H1 (cell line): ENCODE results near the gene TAGLN2. TPM values are rescaled to one million over a fixed set of nuclear protein-coding genes. Genes with fewer than 3 reads are reported as not detected.

ENCODE experiments used
- CTCF ChIA-PET: fragments of 300-600 bp; sonication (Branson Sonifier 250); formaldehyde crosslinking; loops from one replicate; lab custom pipeline; 2021; ENCODE audit not compliant: partially characterized antibody; lab: Charles Lee
- POLR2A ChIA-PET: fragments of 300-600 bp; sonication (Branson Sonifier 250); formaldehyde crosslinking; loops from one replicate; lab custom pipeline; 2021; ENCODE audit warnings: inconsistent platforms; ENCODE audit not compliant: partially characterized antibody; lab: Charles Lee
- DNase-seq, 2 experiments: peaks; one replicate each; pipeline versions ENCODE4 v3.0.0 to v3.0.0-alpha.2; 2010 to 2022; ENCODE audit warnings: low spot score in 2 of 2, low read depth in 1 of 2, mixed read lengths in 1 of 2
- FAIRE-seq: peaks from 2 replicates; lab custom pipeline; 2011; peaks lifted over from hg19 to GRCh38; lab: Jason Lieb, UNC
- H2AFZ ChIP-seq: 2 replicates; pipeline ENCODE4 v1.8.1; 2012; ENCODE audit warnings: low read length, inconsistent platforms
- H2AK5ac ChIP-seq: 2 replicates; pipeline ENCODE4 v1.6.1; 2013; ENCODE audit warnings: low read depth, low read length
- H2BK120ac ChIP-seq: replicated peaks from 2 replicates; pipeline ENCODE3; 2013; ENCODE audit warnings: low read depth, low read length, inconsistent platforms
- H2BK12ac ChIP-seq: 2 replicates; pipeline ENCODE4 v1.6.1; 2013; ENCODE audit warnings: low read depth, low read length
- H2BK15ac ChIP-seq: 2 replicates; pipeline ENCODE4 v1.6.1; 2013; ENCODE audit warnings: low read length
- H2BK20ac ChIP-seq: 2 replicates; pipeline ENCODE4 v1.6.1; 2013; ENCODE audit warnings: low read length
- H2BK5ac ChIP-seq: 2 replicates; pipeline ENCODE4 v1.6.1; 2013; ENCODE audit warnings: low read depth, low read length
- H3K14ac ChIP-seq: 2 replicates; pipeline ENCODE4 v1.6.1; 2013; ENCODE audit warnings: inconsistent platforms; ENCODE audit not compliant: insufficient read length
- H3K18ac ChIP-seq: 2 replicates; pipeline ENCODE4 v1.6.1; 2013; ENCODE audit warnings: low read length; ENCODE audit errors: extremely low read depth
- H3K23ac ChIP-seq: 2 replicates; pipeline ENCODE4 v1.6.1; 2013; ENCODE audit warnings: inconsistent platforms; ENCODE audit not compliant: insufficient read length
- H3K23me2 ChIP-seq: 2 replicates; pipeline ENCODE4 v1.6.1; 2013; ENCODE audit warnings: low read depth, low read length
- H3K27ac ChIP-seq: 2 replicates; pipeline ENCODE4 v1.6.1; 2011; ENCODE audit warnings: low read depth, low read length, inconsistent platforms
- H3K27me3 ChIP-seq, 4 experiments: replicated peaks in 1 of 4; 1 replicate in 1 of 4; 2 replicates in 3 of 4; pipeline versions ENCODE4 v1.6.1 to v1.8.1; 2011 to 2013; ENCODE audit warnings: low read length in 3 of 4, mild to moderate bottlenecking in 3 of 4, inconsistent platforms in 2 of 4, mixed read lengths in 2 of 4, moderate library complexity in 1 of 4; ENCODE audit not compliant: control insufficient read depth in 3 of 4, insufficient read depth in 3 of 4; ENCODE audit errors: extremely low read depth in 1 of 4
- H3K36me3 ChIP-seq, 4 experiments: 2 replicates each; pipeline versions ENCODE4 v1.6.1 to v1.8.1; 2011 to 2013; ENCODE audit warnings: mild to moderate bottlenecking in 4 of 4, low read length in 3 of 4, moderate library complexity in 2 of 4, control low read depth in 1 of 4, inconsistent platforms in 1 of 4; ENCODE audit not compliant: insufficient read depth in 4 of 4, control insufficient read depth in 2 of 4
- H3K4ac ChIP-seq: replicated peaks from 2 replicates; pipeline ENCODE3; 2013; ENCODE audit warnings: low read length, low read depth, mixed read lengths, inconsistent platforms; ENCODE audit not compliant: insufficient read length
- H3K4me1 ChIP-seq, 4 experiments: replicated peaks in 1 of 4; 1 replicate in 1 of 4; 2 replicates in 3 of 4; pipeline versions ENCODE4 v1.6.1 to v1.8.1; 2011 to 2013; ENCODE audit warnings: low read length in 3 of 4, inconsistent platforms in 2 of 4, mixed read lengths in 1 of 4; ENCODE audit not compliant: insufficient read depth in 4 of 4, control insufficient read depth in 3 of 4
- H3K4me2 ChIP-seq, 2 experiments: 2 replicates each; pipeline versions ENCODE4 v1.6.1 to v1.8.1; 2011 to 2013; ENCODE audit warnings: low read depth in 2 of 2, low read length in 2 of 2, control low read depth in 1 of 2, inconsistent platforms in 1 of 2, mild to moderate bottlenecking in 1 of 2; ENCODE audit not compliant: insufficient read depth in 1 of 2
- H3K4me3 ChIP-seq, 4 experiments: fragments of 200-600, 300-600 bp in 1 of 4; sonication (generic), shearing (Covaris generic), sonication (Bioruptor Twin) in 1 of 4; 2 replicates each; pipeline versions ENCODE4 v1.5.1 to v1.8.1; 2011 to 2016; ENCODE audit warnings: low read length in 4 of 4, low read depth in 3 of 4, control low read depth in 2 of 4, inconsistent platforms in 2 of 4, mild to moderate bottlenecking in 2 of 4, mixed read lengths in 1 of 4, moderate library complexity in 1 of 4; ENCODE audit not compliant: insufficient read depth in 2 of 4; ENCODE audit errors: extremely low read depth in 1 of 4
- H3K56ac ChIP-seq: replicated peaks from 2 replicates; pipeline ENCODE3; 2013; ENCODE audit warnings: low read depth, mild to moderate bottlenecking, mixed read lengths, low read length, inconsistent platforms; ENCODE audit not compliant: insufficient read length
- H3K79me1 ChIP-seq: 2 replicates; pipeline ENCODE4 v1.6.1; 2013; ENCODE audit warnings: low read depth, low read length, control low read depth
- H3K79me2 ChIP-seq, 2 experiments: 2 replicates each; pipeline versions ENCODE4 v1.6.1 to v1.8.1; 2012 to 2013; ENCODE audit warnings: low read length in 2 of 2, mild to moderate bottlenecking in 2 of 2, inconsistent platforms in 1 of 2; ENCODE audit not compliant: insufficient read depth in 2 of 2, control insufficient read depth in 1 of 2
- H3K9ac ChIP-seq, 4 experiments: replicated peaks in 1 of 4; 1 replicate in 1 of 4; 2 replicates in 3 of 4; pipeline versions ENCODE4 v1.6.1 to v1.8.1; 2011 to 2013; ENCODE audit warnings: low read depth in 3 of 4, low read length in 3 of 4, control low read depth in 2 of 4, mild to moderate bottlenecking in 2 of 4, moderate library complexity in 2 of 4, inconsistent platforms in 1 of 4; ENCODE audit errors: extremely low read depth in 1 of 4
- H3K9me3 ChIP-seq, 2 experiments: 2 replicates each; pipeline versions ENCODE4 v1.6.1 to v1.8.1; 2012 to 2013; ENCODE audit warnings: mild to moderate bottlenecking in 2 of 2, moderate library complexity in 2 of 2, control low read depth in 1 of 2, inconsistent platforms in 1 of 2, low read depth in 1 of 2, low read length in 1 of 2, mixed read lengths in 1 of 2; ENCODE audit not compliant: insufficient read depth in 2 of 2
- H4K20me1 ChIP-seq, 2 experiments: replicated peaks in 1 of 2; 2 replicates each; pipeline versions ENCODE3 to v1.8.1; 2011 to 2013; ENCODE audit warnings: inconsistent platforms in 2 of 2, low read length in 2 of 2, mild to moderate bottlenecking in 1 of 2; ENCODE audit not compliant: insufficient read depth in 2 of 2, control insufficient read depth in 1 of 2
- H4K5ac ChIP-seq: 2 replicates; pipeline ENCODE4 v1.6.1; 2013; ENCODE audit warnings: low read length, low read depth, mixed read lengths, inconsistent platforms; ENCODE audit not compliant: insufficient read length
- H4K8ac ChIP-seq: 2 replicates; pipeline ENCODE4 v1.8.0; 2013; ENCODE audit warnings: mild to moderate bottlenecking, moderate library complexity, low read length, inconsistent platforms; ENCODE audit not compliant: insufficient read depth; ENCODE audit errors: extremely low read depth
- H4K91ac ChIP-seq: replicated peaks from 2 replicates; pipeline ENCODE3; 2013; ENCODE audit warnings: low read length, mixed read lengths, inconsistent platforms; ENCODE audit not compliant: insufficient read length
- CEBPB ChIP-seq: IDR thresholded peaks from 2 replicates; pipeline ENCODE4 v1.6.1; 2012; ENCODE audit warnings: low read depth, low read length
- POLR2A ChIP-seq, 2 experiments: IDR thresholded peaks; 1 replicate in 1 of 2; 2 replicates in 1 of 2; pipeline ENCODE4 v1.6.1; 2011; ENCODE audit warnings: low read depth in 2 of 2, low read length in 2 of 2, mild to moderate bottlenecking in 2 of 2; ENCODE audit errors: control extremely low read depth in 1 of 2
- SIX5 ChIP-seq: IDR thresholded peaks from 2 replicates; pipeline ENCODE4 v1.6.1; 2011; ENCODE audit warnings: mild to moderate bottlenecking, low read depth, low read length
- TAF7 ChIP-seq: optimal IDR thresholded peaks from 2 replicates; pipeline ENCODE3; 2011; ENCODE audit warnings: low read depth, mild to moderate bottlenecking, inconsistent platforms, low read length, moderate library complexity, borderline replicate concordance
- USF2 ChIP-seq: IDR thresholded peaks from 2 replicates; pipeline ENCODE4 v1.6.1; 2011; ENCODE audit warnings: low read length, improper control_type of control experiment
- WGBS, 2 experiments: shearing (Covaris generic) in 1 of 2; methylation state at CpG; one replicate each; pipeline versions ENCODE4 v1.1.6 to v1.1.7; 2013 to 2015; ENCODE audit warnings: low lambda C conversion rate in 2 of 2, mixed read lengths in 2 of 2, inconsistent platforms in 1 of 2, low coverage in 1 of 2, missing lambda C conversion rate in 1 of 2; ENCODE audit not compliant: insufficient replicate concordance in 2 of 2, insufficient coverage in 1 of 2, insufficient read length in 1 of 2; ENCODE audit errors: extremely low coverage in 1 of 2, missing lambda C conversion rate in 1 of 2; 5-methylcytosine and 5-hydroxymethylcytosine counted together
- polyA plus RNA-seq, 7 experiments: library from polyadenylated mRNA; depleted of rRNA in 3 of 7; stranded (reverse) in 5 of 7; unstranded in 2 of 7; fragments of >200 nt in 5 of 7; fragments of 200-250 nt in 2 of 7; gene quantifications; 1 replicate in 5 of 7; 2 replicates in 1 of 7; 4 replicates in 1 of 7; pipeline versions ENCODE4 v1.2.1 to v1.2.3, GENCODE V29; 2011 to 2013; ENCODE audit warnings: missing spikeins in 2 of 7, mixed read lengths in 2 of 7
- total RNA-seq: library from RNA; stranded (reverse); fragmentation: NEBNext Ultra II Directional; extraction: Animal tissue kit (Norgen Biotek cat#: 25700); gene quantifications from 2 replicates; pipeline ENCODE4 v1.2.1, GENCODE V29; 2021
- TF ChIP-seq, protein P1 (sequence below): IDR thresholded peaks from 2 replicates; pipeline ENCODE4 v1.6.1; 2012; ENCODE audit warnings: inconsistent platforms

TAGLN2 gene
- total and polyA plus RNA-seq, 2 of the 8 experiments (the other 6 are each of a cell fraction or from before 2014, with no cell fraction given), result 93.0 to 114 TPM

GRCh38 chr1:159928491-159929050 is 3.3 kb upstream of the TAGLN2 start:
- no peak overlapping the region for H3K14ac ChIP-seq
- no peak overlapping the region for H2AK5ac ChIP-seq
- POLR2A ChIA-PET, result interaction anchor here (1.0 kb wide), 1 partner anchor 11 kb away, joined by 3 read pairs; no protein-coding TSS in a partner anchor
- H2BK12ac ChIP-seq, result no peak overlapping the region
- H3K36me3 ChIP-seq, result peaks cover 0 to 23% (median 10%) of the 10 kb centered on the region in 4 experiments; a peak in 4 of 8 replicates
- no peak overlapping the region for H2BK120ac ChIP-seq
- H3K4ac ChIP-seq, result no peak overlapping the region
- H4K5ac ChIP-seq, result no peak overlapping the region
- peaks cover 0 to 3% of the 10 kb centered on the region in 2 experiments for H4K20me1 ChIP-seq
- H3K4me2 ChIP-seq, result no peak overlapping the region
- peaks cover 3 to 12% (median 8%) of the 10 kb centered on the region in 4 experiments for H3K4me1 ChIP-seq
- no peak for TF ChIP-seq POLR2A (IDR thresholded peaks at IDR 0.05; ENCODE audit: control extremely low read depth in 1 of 2, low read depth in 2 of 2, low read length in 2 of 2)
- no peak for TF ChIP-seq SIX5
- TF ChIP-seq TAF7, result no peak
- no peak for TF ChIP-seq CEBPB
- TF ChIP-seq, protein P1, sequence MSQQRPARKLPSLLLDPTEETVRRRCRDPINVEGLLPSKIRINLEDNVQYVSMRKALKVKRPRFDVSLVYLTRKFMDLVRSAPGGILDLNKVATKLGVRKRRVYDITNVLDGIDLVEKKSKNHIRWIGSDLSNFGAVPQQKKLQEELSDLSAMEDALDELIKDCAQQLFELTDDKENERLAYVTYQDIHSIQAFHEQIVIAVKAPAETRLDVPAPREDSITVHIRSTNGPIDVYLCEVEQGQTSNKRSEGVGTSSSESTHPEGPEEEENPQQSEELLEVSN, result no peak
- TF ChIP-seq USF2, result no peak
- TF ChIP-seq, all 59 proteins: peak for 0
- Histone ChIP-seq H3K79me2 (0 out of 4 replicates have a peak, but pooled peaks cover 0 to 2% of the 10 kb centered on the region in 2 experiments), H3K23ac (no peak overlapping the region), H2BK5ac (no peak overlapping the region), H4K8ac (no peak overlapping the region), H3K9me3 (no peaks in the 10 kb centered on the region), H3K23me2 (peaks cover 17% of the 10 kb centered on the region; the same call in 1 of the 2 replicates), H4K91ac (no peak overlapping the region), H3K27me3 (peaks cover 0 to 17% (median 8%) of the 10 kb centered on the region in 4 experiments; a peak in 5 of 7 replicates), H3K27ac (no peak overlapping the region), H2AFZ (no peak overlapping the region), H3K9ac (no peak overlapping the region), H3K56ac (no peak overlapping the region), H3K79me1 (no peaks in the 10 kb centered on the region), H2BK20ac (no peak overlapping the region), H3K4me3 (no peak overlapping the region), H3K18ac (no peak overlapping the region), H2BK15ac (no peak overlapping the region)
- DNase-seq (no peak), FAIRE-seq (no peak)
- 95% methylated on average over 12 of the region's 18 CpGs; no CpG with 5 or more reads in 1 of the 2 experiments for WGBS, 2 experiments
- CTCF ChIA-PET, result interaction anchor here (0.7 to 35.5 kb wide), 6 partner anchors 8 to 130 kb away, joined by 3 to 696 read pairs (median 28); no protein-coding TSS in a partner anchor
